HG02840 (cell line): Measurements from ENCODE around the gene NPM3.
A peak's percentile ranks its signal among the peaks of the same experiment; 100 is the strongest.

Source experiments
- ATAC-seq: cut with Tn5 transposase; IDR thresholded peaks from one replicate; pipeline ENCODE4 v1.9.1; 2021; ENCODE audit warnings: mild to moderate bottlenecking, moderate library complexity, moderate number of reproducible peaks; ENCODE audit not compliant: unreplicated experiment, low FRiP score

NPM3 gene

GRCh38 chr10:101782811-101783735 lies at the start of gene NPM3:
NPM3 (minus strand) TSS chr10:101783446; CDS start chr10:101783390, 56 bp downstream.
- no peak for ATAC-seq

- ATAC-seq: no peak
These were observed 49.1 kb upstream of the NPM3 start for GRCh38 chr10:101832325-101832771.

- ATAC-seq: no peak
These were observed 48.0 kb upstream of the NPM3 start for GRCh38 chr10:101831169-101831811.

GRCh38 chr10:101830322-101831168 lies 47.3 kb upstream of the NPM3 start:
- ATAC-seq: peak; percentile 68

- peak; percentile 7 for ATAC-seq
These were observed 46.5 kb upstream of the NPM3 start for GRCh38 chr10:101829561-101830315.

GRCh38 chr10:101828766-101829551 lies 45.7 kb upstream of the NPM3 start:
- no peak for ATAC-seq

GRCh38 chr10:101827919-101828600 lies 44.8 kb upstream of the NPM3 start:
- no peak for ATAC-seq

- no peak for ATAC-seq
These were observed 43.7 kb upstream of the NPM3 start for GRCh38 chr10:101826852-101827434.

- ATAC-seq: no peak
These were observed 41.5 kb upstream of the NPM3 start for GRCh38 chr10:101824736-101825135.

GRCh38 chr10:101818872-101819633 lies 35.8 kb upstream of the NPM3 start:
- peak; percentile 6 for ATAC-seq

- peak; percentile 90 for ATAC-seq
These were observed 35.0 kb upstream of the NPM3 start, which contains the start of gene OGA for GRCh38 chr10:101818119-101818871. OGA (minus strand) TSS chr10:101818444; CDS start chr10:101818022, 422 bp downstream.

GRCh38 chr10:101817337-101818118 lies 34.3 kb upstream of the NPM3 start:
- no peak for ATAC-seq

- no peak for ATAC-seq
These were observed 33.7 kb upstream of the NPM3 start for GRCh38 chr10:101816913-101817336.

GRCh38 chr10:101816376-101816775 lies 33.1 kb upstream of the NPM3 start:
- no peak for ATAC-seq

GRCh38 chr10:101814466-101815071 lies 31.3 kb upstream of the NPM3 start:
- no peak for ATAC-seq
